ENCODE data around the gene NHEJ1.

NHEJ1 gene

GRCh38 chr2:219056896-219057708, 103.5 kb downstream of the NHEJ1 start:
- DNase-seq, result peak; percentile 2

GRCh38 chr2:219056176-219056895, 104.3 kb downstream of the NHEJ1 start:
- no peak for DNase-seq

GRCh38 chr2:219054956-219055903, 105.4 kb downstream of the NHEJ1 start:
- DNase-seq, result no peak

- DNase-seq, result no peak
Observed at GRCh38 chr2:219049282-219049681, 111.3 kb downstream of the NHEJ1 start.

- peak; percentile 32 for DNase-seq
Observed at GRCh38 chr2:219045937-219046550, 114.6 kb downstream of the NHEJ1 start.

- DNase-seq, result no peak
Observed at GRCh38 chr2:219042750-219043149, 117.9 kb downstream of the NHEJ1 start.

GRCh38 chr2:219042157-219042556, 118.5 kb downstream of the NHEJ1 start:
- DNase-seq, result no peak

GRCh38 chr2:219041252-219041651, 119.4 kb downstream of the NHEJ1 start, which contains the start of gene CFAP65:
Gene CFAP65 (minus strand): TSS chr2:219041516. CDS start chr2:219039048, 2,468 bp downstream.
- peak; percentile 51 for DNase-seq

GRCh38 chr2:219038600-219038999, 122.0 kb downstream of the NHEJ1 start:
- DNase-seq, result no peak

- no peak for DNase-seq
Observed at GRCh38 chr2:219037783-219038499, 122.7 kb downstream of the NHEJ1 start.

GRCh38 chr2:219035942-219036341, 124.7 kb downstream of the NHEJ1 start:
- DNase-seq, result no peak

- DNase-seq, result no peak
Observed at GRCh38 chr2:219034823-219035222, 125.8 kb downstream of the NHEJ1 start.

GRCh38 chr2:219032051-219032745, 128.4 kb downstream of the NHEJ1 start:
- DNase-seq, result no peak

GRCh38 chr2:219031005-219031738, 129.4 kb downstream of the NHEJ1 start:
- DNase-seq, result no peak

- no peak for DNase-seq
Observed at GRCh38 chr2:219030177-219030940, 130.3 kb downstream of the NHEJ1 start.

GRCh38 chr2:219029829-219030165, 130.8 kb downstream of the NHEJ1 start:
- DNase-seq, result peak; percentile 63

- DNase-seq, result no peak
Observed at GRCh38 chr2:219028996-219029828, 131.4 kb downstream of the NHEJ1 start.

GRCh38 chr2:219028141-219028540, 132.5 kb downstream of the NHEJ1 start:
- no peak for DNase-seq
